Caco-2 (cell line): ENCODE results near the gene PXK. TPM values are rescaled to one million over a fixed set of nuclear protein-coding genes. Genes with fewer than 3 reads are reported as not detected.
A peak's percentile ranks its signal among the peaks of the same experiment; 100 is the strongest.

Experiments
- BruUV-seq: library from RNA; stranded (reverse); fragments of 400-500 nt; replicated peaks from 2 replicates; lab custom pipeline; 2021; lab: Mats Ljungman, UMichigan
- CTCF ChIA-PET: fragments of 300-600 bp; sonication (Branson Sonifier 250); formaldehyde crosslinking; loops from one replicate; lab custom pipeline; 2022; ENCODE audit warnings: antibody characterized with exemption; lab: Charles Lee
- POLR2A ChIA-PET: fragments of 300-600 bp; sonication (Branson Sonifier 250); formaldehyde crosslinking; loops from one replicate; lab custom pipeline; 2022; ENCODE audit warnings: antibody characterized with exemption; lab: Charles Lee
- DNase-seq, 2 experiments: peaks; one replicate each; pipeline versions ENCODE4 v3.0.0 to v3.0.0-alpha.2; 2020 to 2022
- H3K27me3 ChIP-seq: replicated peaks from 2 replicates; pipeline ENCODE4 v1.6.0; 2011; ENCODE audit warnings: low read length; ENCODE audit not compliant: control insufficient read depth, insufficient read depth
- H3K36me3 ChIP-seq: 2 replicates; pipeline ENCODE4 v1.5.1; 2011; ENCODE audit warnings: low read length; ENCODE audit not compliant: control insufficient read depth, insufficient read depth
- H3K4me1 ChIP-seq: fragments of 250-450 bp; sonication (Bioruptor Pico); 2 replicates; pipeline ENCODE4 v1.5.1; 2020; ENCODE audit warnings: mild to moderate bottlenecking
- H3K4me3 ChIP-seq: 2 replicates; pipeline ENCODE4 v1.5.1; 2011; ENCODE audit warnings: low read depth, mild to moderate bottlenecking, control low read depth, low read length
- H3K9me3 ChIP-seq: fragments of 250-450 bp; sonication (Bioruptor Pico); 2 replicates; pipeline ENCODE4 v1.5.1; 2020; ENCODE audit warnings: mild to moderate bottlenecking, moderate library complexity
- H3K27ac Mint-ChIP-seq: one replicate; pipeline ENCODE4 v1.8.0; 2022; ENCODE audit warnings: mixed read lengths; ENCODE audit not compliant: unreplicated experiment
- H3K27me3 Mint-ChIP-seq: one replicate; pipeline ENCODE4 v1.8.0; 2022; ENCODE audit warnings: mixed read lengths; ENCODE audit not compliant: insufficient read depth, unreplicated experiment
- H3K36me3 Mint-ChIP-seq: one replicate; pipeline ENCODE4 v1.8.0; 2022; ENCODE audit warnings: mild to moderate bottlenecking, mixed read lengths; ENCODE audit not compliant: insufficient read depth, unreplicated experiment
- H3K4me1 Mint-ChIP-seq: one replicate; pipeline ENCODE4 v1.8.0; 2022; ENCODE audit warnings: low read depth, mixed read lengths; ENCODE audit not compliant: unreplicated experiment
- H3K4me3 Mint-ChIP-seq: one replicate; pipeline ENCODE4 v1.8.0; 2022; ENCODE audit warnings: mild to moderate bottlenecking, moderate library complexity, mixed read lengths; ENCODE audit not compliant: unreplicated experiment
- H3K9me3 Mint-ChIP-seq: one replicate; pipeline ENCODE4 v1.8.0; 2022; ENCODE audit warnings: mixed read lengths; ENCODE audit not compliant: unreplicated experiment
- CTCF ChIP-seq, 2 experiments: fragments of 200-600 bp in 1 of 2; IDR thresholded peaks; 1 replicate in 1 of 2; 2 replicates in 1 of 2; pipeline versions ENCODE4 v1.5.1 to v1.8.0; 2011 to 2022; ENCODE audit warnings: antibody characterized with exemption in 1 of 2, control low read depth in 1 of 2, inconsistent platforms in 1 of 2, low read depth in 1 of 2, low read length in 1 of 2, mild to moderate bottlenecking in 1 of 2, moderate library complexity in 1 of 2; ENCODE audit not compliant: insufficient read depth in 1 of 2, severe bottlenecking in 1 of 2, unreplicated experiment in 1 of 2
- intact Hi-C: fragments of 100-400 bp; cut with micrococcal nuclease; formaldehyde crosslinking; loops from one replicate; pipeline ENCODE4 v1.10.0; 2022; ENCODE audit not compliant: unreplicated experiment
- total RNA-seq: library from RNA; stranded (reverse); gene quantifications from 2 replicates; pipeline ENCODE4 v1.2.3, GENCODE V29; 2022

PXK gene
- total RNA-seq, 1 experiment from 2014 or later, result 9.1 TPM

- intact Hi-C loops, result loop anchor here (5.0 to 10.0 kb wide), 2 partner anchors 213 to 310 kb away; partner anchors contain the start of gene ACOX2
- Histone ChIP-seq H3K4me1 (peaks cover 17% of the 10 kb centered on the region), H3K9me3 (no peaks in the 10 kb centered on the region), H3K36me3 (no peaks in the 10 kb centered on the region), H3K4me3 (no peak overlapping the region), H3K27me3 (no peaks in the 10 kb centered on the region)
- Mint-ChIP-seq H3K4me3 (no peak overlapping the region), H3K9me3 (no peaks in the 10 kb centered on the region), H3K4me1 (peaks cover 6% of the 10 kb centered on the region), H3K27me3 (no peaks in the 10 kb centered on the region), H3K36me3 (peaks cover 18% of the 10 kb centered on the region), H3K27ac (no peak overlapping the region)
- ChIA-PET POLR2A (interaction anchor here (0.6 to 1.0 kb wide), 2 partner anchors 11 to 18 kb away, joined by 3 to 4 read pairs; partner anchors contain the start of genes HTD2 and RPP14), CTCF (interaction anchor here (0.6 to 2.3 kb wide), 3 partner anchors 18 to 209 kb away, joined by 3 to 8 read pairs (median 4); partner anchors contain the start of genes HTD2 and RPP14)
- no peak for TF ChIP-seq CTCF (IDR thresholded peaks at IDR 0.05; ENCODE audit: insufficient read depth in 1 of 2, low read depth in 1 of 2, low read length in 1 of 2, severe bottlenecking in 1 of 2, unreplicated experiment in 1 of 2)
- BruUV-seq, result no TSS peak
- no peak for DNase-seq
Observed at GRCh38 chr3:58324391-58325390, 8.0 kb upstream of the PXK start.

GRCh38 chr3:58325525-58325992, 7.1 kb upstream of the PXK start:
- no TSS peak for BruUV-seq
- ChIA-PET POLR2A (interaction anchor here (0.6 to 1.0 kb wide), 2 partner anchors 10 to 19 kb away, joined by 3 to 4 read pairs; partner anchors contain the start of genes HTD2 and RPP14), CTCF (interaction anchor here (0.6 to 2.3 kb wide), 4 partner anchors 17 to 208 kb away, joined by 3 to 8 read pairs (median 4); partner anchors contain the start of genes HTD2 and RPP14)
- DNase-seq, result peak in 1 of 2 experiments; percentile 19
- H3K27me3 Mint-ChIP-seq, result no peaks in the 10 kb centered on the region
- no peak overlapping the region for H3K4me3 Mint-ChIP-seq
- H3K36me3 Mint-ChIP-seq, result peaks cover 12% of the 10 kb centered on the region
- Histone ChIP-seq H3K4me1 (peaks cover 17% of the 10 kb centered on the region), H3K27me3 (no peaks in the 10 kb centered on the region), H3K36me3 (no peaks in the 10 kb centered on the region), H3K4me3 (no peak overlapping the region), H3K9me3 (no peaks in the 10 kb centered on the region)
- peaks cover 6% of the 10 kb centered on the region for H3K4me1 Mint-ChIP-seq
- intact Hi-C loops, result loop anchor here (5.0 to 10.0 kb wide), 2 partner anchors 212 to 309 kb away; partner anchors contain the start of gene ACOX2
- TF ChIP-seq CTCF (IDR thresholded peaks at IDR 0.05; ENCODE audit: insufficient read depth in 1 of 2, low read depth in 1 of 2, low read length in 1 of 2, severe bottlenecking in 1 of 2, unreplicated experiment in 1 of 2), result no peak
- H3K27ac Mint-ChIP-seq, result no peak overlapping the region
- H3K9me3 Mint-ChIP-seq, result no peaks in the 10 kb centered on the region
